LNCaP clone FGC (cell line): ENCODE results near the gene PAM.

Experiments
- DNase-seq: peaks from one replicate; pipeline ENCODE4 v3.0.0-alpha.2; 2011; ENCODE audit warnings: low read depth
- H3K4me3 ChIP-seq: 2 replicates; pipeline ENCODE4 v1.5.1; 2011; ENCODE audit warnings: mild to moderate bottlenecking, low read depth, low read length, control low read depth
- TF ChIP-seq, protein P1 (sequence below): IDR thresholded peaks from 2 replicates; pipeline ENCODE4 v1.5.1; 2012; ENCODE audit warnings: mild to moderate bottlenecking; ENCODE audit not compliant: control insufficient read depth, insufficient read depth; ENCODE audit errors: extremely low read depth

Gene PAM

GRCh38 chr5:102777099-102777498 is 22.0 kb downstream of the PAM start:
- TF ChIP-seq, protein P1, sequence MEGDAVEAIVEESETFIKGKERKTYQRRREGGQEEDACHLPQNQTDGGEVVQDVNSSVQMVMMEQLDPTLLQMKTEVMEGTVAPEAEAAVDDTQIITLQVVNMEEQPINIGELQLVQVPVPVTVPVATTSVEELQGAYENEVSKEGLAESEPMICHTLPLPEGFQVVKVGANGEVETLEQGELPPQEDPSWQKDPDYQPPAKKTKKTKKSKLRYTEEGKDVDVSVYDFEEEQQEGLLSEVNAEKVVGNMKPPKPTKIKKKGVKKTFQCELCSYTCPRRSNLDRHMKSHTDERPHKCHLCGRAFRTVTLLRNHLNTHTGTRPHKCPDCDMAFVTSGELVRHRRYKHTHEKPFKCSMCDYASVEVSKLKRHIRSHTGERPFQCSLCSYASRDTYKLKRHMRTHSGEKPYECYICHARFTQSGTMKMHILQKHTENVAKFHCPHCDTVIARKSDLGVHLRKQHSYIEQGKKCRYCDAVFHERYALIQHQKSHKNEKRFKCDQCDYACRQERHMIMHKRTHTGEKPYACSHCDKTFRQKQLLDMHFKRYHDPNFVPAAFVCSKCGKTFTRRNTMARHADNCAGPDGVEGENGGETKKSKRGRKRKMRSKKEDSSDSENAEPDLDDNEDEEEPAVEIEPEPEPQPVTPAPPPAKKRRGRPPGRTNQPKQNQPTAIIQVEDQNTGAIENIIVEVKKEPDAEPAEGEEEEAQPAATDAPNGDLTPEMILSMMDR, result no peak
- DNase-seq, result no peak
- no peak overlapping the region for H3K4me3 ChIP-seq

DNA sequence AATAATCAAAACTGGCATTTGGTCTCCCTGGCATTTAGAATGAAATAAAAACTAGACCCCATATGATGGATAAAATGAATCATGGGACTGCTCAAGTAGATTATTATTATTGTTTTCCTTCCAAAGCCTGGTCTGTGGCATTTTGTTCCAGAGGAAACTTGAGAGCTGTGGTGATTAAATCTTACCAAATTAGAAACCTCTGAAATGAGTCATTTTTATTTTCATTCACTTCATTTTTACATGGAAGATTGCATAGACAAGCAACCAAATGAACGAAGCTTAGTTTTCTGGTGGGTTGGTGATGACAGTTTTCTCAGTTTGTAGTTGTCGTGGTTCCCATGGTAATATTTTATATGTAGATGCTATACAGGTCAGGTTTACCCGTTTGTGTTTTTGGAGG is 23.4 kb downstream of the PAM start:
- TF ChIP-seq, protein P1, result no peak
- DNase-seq, result no peak
- no peak overlapping the region for H3K4me3 ChIP-seq

GRCh38 chr5:102781359-102781758 is 26.3 kb downstream of the PAM start:
- no peak for DNase-seq
- TF ChIP-seq, protein P1, result no peak
- H3K4me3 ChIP-seq, result no peak overlapping the region

- TF ChIP-seq, protein P1, result no peak
- no peak for DNase-seq
Measured at GRCh38 chr5:102781786-102782185, 26.7 kb downstream of the PAM start.

DNA sequence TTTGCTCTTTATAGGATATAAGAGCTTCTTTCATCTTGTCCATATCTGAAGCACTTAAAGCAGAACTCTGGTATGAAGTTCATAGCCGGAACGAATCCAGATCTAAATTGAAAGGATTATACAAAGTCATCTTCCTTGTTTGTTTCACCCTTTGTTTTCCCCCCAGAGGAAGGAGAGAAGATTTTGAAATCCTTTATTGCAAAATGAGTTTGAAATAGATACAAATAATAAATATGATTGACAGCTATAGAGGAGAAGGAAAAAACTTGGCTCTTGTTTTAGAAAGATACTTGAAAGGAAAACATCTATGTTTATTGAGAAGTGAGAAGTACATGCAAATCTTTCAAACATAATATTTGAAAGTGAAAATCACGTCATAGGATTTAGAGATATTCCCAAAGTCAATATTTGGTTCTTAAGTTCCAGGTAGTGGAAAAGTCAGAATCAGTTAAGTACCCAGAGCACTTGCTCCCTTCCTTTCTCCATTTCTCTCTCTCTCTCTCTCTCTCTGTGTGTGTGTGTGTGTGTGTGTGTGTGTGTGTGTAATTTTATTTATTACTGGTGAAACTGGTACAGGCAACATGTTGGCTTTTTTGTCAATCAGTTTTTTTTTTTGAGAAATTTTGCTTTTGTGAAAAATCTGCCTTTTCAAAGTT is 27.2 kb downstream of the PAM start:
- DNase-seq, result no peak
- H3K4me3 ChIP-seq, result no peak overlapping the region
- TF ChIP-seq, protein P1, result no peak

More at GRCh38 chr5:102781786-102782185, 26.7 kb downstream of the PAM start:
- no peak overlapping the region for H3K4me3 ChIP-seq

DNA sequence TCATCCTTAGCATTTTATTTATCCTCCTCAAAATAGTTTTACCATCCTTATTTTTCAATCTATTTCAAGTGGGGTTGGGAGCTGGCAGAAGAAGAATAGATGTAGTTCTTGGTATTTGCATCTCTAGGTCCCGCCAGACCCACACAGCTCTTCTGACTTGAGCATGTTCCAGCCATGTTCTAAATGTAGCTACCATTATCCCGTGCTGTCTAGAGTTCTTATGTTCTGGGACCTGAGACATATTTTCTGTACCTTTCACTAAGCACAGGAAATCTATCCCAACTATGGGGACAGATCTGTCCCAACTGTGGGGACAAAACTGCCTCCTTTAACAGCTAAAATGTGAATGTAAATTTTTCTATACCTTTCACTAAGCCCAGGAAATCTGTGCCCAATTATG is 32.0 kb downstream of the PAM start:
- TF ChIP-seq, protein P1, result no peak
- no peak overlapping the region for H3K4me3 ChIP-seq
- no peak for DNase-seq

- TF ChIP-seq, protein P1, result no peak
- no peak for DNase-seq
- no peak overlapping the region for H3K4me3 ChIP-seq
Measured at GRCh38 chr5:102788788-102789187, 33.7 kb downstream of the PAM start.
